GM19099 (cell line): ENCODE data around the gene USP44.

Experiments
- POLR2A ChIP-seq: IDR thresholded peaks from 3 replicates; pipeline ENCODE4 v1.6.1; 2011; ENCODE audit warnings: low read depth; ENCODE audit not compliant: insufficient read length; ENCODE audit errors: extremely low read depth

Gene USP44

DNA sequence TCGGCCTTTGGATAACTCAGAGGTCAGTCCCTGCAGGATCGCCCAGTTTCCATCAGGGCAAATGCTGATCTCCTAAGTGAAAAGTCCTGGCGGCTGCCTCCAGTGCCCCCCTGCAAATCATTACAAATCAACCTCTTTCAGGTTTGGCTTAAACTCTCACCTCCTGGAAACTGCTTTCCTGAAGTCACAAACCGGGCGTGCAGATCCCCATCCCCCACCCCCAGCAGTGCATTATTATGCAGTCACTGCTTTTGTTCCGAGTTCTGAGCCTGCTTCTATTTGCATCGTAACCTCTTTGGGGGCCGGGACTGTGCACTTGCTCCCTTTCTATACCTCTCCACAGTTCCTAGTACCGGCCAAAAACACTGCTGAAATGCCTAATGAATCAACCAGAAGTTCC is at the start of gene USP44:
Gene USP44, minus strand, starts transcription at position 172 of the 400 bp plus-strand sequence. CDS start 17,220 bp downstream, outside the sequence.
- no peak for TF ChIP-seq POLR2A

DNA sequence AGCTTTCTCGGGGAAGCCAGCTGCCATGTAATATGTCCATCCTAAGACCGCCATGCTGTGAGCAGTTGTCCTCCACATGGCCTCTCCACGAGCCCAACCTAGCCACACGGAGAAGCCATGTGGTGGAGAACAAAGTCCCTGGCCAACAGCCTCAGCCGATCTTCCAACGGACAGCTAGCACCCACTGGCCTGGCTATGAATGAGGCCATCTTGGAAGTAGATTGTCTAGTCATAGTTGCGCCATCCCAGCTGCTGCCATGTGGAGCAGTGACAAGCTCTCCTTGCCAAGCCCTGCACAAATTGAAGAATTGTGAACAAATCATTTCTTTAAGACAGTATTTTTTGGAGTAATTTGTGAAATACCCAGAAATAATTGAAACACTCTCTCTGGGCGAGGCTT is 49.3 kb upstream of the USP44 start:
- TF ChIP-seq POLR2A = no peak

DNA sequence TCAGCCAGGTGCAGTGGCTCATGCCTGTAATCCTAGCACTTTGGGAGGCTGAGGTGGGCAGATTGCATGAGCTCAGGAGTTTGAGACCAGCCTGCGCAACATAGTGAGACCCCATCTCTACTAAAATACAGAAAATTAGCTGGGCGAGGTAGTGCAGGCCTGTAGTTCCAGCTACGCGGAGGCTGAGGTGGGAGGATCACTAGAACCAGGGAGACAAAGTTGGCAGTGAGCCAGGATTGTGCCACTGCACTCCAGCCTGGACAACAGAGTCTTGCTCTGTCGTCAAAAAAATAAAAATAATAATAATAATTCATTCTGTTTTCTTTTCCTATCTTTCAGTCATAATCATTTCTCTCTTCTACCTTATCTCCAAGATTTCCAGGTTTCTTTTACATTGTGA is 48.6 kb upstream of the USP44 start:
- no peak for TF ChIP-seq POLR2A

DNA sequence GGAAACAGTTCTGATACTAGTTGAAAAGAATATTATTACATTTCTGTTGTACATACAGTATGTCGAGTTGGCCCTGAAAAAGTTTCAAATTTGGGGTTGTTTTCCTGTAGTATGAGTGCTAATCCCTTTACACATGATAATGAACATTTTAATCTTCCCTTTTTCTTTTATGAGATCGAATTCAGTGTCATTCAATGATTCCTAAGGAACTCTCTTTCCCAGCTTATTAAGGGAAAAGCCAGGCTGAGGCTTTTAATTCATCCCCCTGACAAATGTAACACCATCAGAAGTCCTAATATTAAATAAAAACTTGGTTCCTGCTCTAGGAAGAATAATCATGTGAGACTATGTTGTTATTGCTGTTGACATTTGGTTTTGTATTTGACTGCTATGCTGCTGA is 42.9 kb upstream of the USP44 start:
- TF ChIP-seq POLR2A = no peak

DNA sequence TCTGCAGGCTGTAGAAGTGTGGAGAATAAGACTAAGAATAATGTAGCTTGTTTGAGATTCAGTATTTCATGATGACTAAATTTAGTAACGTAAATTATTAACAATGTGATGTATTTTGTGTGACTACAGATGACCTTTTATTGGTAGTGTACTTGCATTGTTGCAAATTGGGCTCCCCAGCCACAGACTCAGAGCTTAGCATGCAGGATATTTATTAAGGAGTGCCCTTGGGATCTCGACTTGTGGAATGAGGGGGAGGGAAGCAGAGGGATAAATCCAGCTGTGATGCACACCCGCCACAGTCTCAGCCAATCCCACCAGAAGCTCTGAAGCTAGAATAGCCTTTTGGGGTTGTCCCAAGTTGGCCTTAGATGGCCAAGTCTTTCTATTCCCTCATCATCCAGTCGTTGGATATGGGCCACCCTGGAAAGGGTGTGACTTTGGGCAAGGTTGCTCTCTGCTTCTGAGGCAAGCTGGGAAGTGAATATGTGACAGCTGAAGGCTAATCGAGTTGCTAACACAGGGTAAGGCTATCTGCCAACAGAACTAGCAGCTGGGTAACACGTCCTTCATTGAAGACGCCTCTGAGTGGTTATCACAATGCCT is 42.1 kb upstream of the USP44 start:
- no peak for TF ChIP-seq POLR2A

DNA sequence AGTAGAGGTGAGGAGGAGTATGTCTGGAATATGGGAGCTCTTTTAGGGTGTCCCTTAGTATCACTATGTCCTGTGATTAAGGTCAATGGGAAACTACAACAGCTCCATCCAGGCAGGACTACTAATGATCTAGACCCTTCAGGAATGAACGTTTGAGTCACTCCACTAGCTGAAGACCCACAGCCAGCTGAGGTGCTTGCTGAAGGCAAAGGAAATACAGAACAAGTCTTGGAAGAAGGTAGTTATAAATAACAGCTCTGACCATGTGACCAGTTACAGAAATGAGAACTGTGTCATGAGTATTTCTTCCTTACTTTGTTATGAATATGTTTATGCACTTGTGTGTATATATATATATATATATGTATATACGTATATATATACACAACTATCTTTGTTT is 40.5 kb upstream of the USP44 start:
- no peak for TF ChIP-seq POLR2A

DNA sequence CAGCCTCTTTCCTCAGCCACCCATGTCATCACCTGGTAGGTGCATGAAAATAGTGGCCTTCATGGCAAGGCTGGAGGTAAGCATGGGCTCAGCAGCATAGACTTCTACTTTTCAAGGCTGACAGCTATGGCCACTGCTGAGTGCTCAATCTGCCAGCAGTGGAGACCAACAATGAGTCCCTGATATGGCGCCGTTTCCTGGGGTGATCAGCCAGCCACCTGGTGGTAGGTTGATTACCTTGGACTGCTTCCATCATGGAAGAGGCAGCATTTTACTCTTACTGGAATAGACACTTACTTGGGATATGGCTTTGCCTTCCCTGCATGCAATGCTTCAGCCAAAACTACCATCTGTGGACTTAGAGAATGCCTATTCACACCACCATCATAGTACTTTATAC is 39.5 kb upstream of the USP44 start:
- TF ChIP-seq POLR2A = no peak

DNA sequence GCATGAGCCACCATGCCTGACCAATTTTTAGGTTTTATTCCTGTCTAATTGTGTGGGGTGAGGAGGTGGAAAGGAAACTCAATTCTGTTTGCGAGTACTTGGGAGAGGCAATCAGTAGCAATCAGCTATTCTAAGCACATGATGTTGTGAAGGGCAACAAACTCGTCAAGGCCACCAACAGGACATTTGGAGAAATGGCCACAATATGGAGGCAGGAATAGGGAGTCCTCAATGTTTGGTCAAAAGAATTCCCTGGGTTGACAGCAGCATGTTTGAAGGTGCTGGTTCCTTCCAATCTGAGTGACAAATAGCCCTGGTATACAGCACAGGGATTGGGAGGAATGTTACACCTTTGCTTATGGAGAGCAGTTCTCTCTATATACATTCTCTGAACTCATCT is 32.7 kb upstream of the USP44 start:
- no peak for TF ChIP-seq POLR2A

DNA sequence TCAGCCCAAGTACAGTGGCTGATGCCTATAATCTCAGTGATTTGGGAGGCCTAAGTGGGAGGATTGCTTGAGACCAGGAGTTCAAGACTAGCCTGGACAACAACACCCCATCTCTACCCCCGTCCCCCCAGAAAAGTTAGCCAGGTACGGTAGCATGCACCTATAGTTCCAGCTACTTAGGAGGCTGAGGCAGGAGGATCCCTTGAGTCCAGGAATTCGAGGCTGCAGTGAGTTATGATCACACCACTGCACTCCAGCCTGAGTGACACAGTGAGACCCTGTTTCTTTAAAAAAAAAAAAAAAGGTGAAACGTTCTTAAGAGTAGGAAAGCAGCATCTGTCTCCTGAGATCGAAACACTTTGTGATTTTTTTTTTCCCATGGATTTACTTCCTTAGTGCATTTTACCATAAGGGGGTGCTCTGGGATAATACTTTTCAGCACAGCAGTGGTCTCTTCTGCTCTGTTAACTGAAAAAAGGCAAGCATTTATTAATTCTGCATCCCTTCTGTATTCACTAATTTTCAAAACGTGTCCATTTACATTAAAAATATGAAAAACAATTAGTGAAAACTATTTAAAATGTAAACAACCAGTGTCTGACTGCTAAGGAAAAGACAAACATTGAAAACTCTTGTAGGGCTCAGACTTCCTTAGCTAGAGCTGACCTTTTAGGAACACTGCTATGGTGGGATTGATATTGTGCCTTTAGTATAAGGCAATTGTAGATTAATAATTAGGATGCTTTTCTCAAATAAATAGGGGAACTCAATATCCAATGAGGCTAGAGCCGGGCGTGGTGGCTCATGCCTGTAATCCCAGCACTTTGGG is 31.2 kb upstream of the USP44 start:
- TF ChIP-seq POLR2A = no peak

DNA sequence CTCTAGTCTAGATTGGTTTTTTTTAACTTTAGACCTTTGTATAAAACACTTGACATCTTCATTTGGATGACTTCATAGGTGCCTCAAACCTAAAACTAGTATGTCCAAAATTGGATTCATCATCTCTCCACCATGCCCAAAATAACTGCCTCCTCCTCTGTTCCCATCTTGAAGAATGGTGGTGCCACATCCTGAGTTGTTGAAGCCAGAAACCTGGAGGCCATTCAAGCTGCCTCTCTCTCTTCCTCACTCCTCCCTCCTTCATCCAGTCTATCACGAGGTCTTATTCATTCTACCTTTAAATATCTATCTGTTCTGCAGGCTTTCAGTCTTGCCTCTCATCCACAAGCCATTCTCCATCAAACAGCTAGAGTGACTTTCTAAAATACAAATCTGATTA is 26.5 kb upstream of the USP44 start:
- TF ChIP-seq POLR2A = no peak

DNA sequence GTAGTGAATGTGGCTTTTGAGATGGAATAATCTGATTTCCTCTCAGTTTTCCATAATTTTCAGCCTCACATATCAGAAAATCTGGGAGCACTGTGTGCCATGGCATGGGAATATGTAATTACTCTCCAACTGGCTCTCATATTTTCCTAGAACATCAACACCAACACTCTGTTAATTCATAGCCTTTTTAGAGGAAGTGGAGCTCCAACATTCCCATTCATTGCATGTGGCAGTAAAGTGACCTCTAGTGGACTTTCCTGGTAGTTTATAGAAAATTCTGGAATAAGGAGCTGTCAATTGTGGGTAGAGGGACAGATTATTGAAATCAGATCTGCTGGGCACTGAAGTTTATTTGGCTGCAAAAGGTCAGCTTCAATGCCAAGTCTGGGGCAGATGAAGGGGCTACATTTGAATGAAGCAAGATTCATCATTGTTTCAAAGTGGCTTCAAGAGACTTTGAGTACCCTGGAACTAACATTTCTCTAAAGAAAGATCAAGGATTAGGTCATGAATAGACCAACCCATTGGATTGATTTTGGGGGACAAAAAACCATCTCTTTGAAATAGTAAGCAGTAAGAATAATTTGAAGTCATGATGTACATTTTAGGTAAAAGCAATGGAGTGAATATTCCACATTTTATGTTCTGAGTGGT is 23.6 kb upstream of the USP44 start:
- no peak for TF ChIP-seq POLR2A

DNA sequence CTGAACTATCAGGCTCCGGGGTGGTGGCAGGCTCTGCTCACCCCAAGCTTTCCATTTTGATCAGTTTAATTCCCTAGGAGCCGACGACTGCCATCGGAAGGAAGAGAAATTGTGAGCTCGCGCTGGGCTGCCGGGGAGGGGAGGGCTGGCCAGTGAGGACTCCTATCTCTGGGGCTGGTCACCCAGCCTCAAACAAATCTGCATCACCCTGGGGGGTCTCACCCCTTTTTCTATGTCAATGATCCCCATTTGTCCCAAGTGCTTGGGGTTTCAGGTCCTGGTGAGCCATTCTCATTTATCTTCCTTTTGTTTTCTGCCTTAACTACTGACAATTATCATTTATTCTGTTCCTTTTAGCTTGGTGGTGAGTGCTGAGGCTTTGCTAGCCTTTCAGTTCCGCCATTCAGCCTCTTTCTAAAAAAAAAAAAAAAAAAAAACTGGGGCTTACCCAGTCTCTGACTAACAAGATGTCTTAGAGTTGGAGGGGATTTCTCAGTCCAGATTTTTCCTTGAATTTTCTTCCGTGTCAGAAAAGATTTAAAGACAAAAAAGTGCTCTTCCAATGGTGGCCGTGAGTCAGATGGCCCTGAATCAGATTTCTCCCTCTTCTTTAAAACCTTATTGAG is 22.8 kb upstream of the USP44 start:
- no peak for TF ChIP-seq POLR2A

DNA sequence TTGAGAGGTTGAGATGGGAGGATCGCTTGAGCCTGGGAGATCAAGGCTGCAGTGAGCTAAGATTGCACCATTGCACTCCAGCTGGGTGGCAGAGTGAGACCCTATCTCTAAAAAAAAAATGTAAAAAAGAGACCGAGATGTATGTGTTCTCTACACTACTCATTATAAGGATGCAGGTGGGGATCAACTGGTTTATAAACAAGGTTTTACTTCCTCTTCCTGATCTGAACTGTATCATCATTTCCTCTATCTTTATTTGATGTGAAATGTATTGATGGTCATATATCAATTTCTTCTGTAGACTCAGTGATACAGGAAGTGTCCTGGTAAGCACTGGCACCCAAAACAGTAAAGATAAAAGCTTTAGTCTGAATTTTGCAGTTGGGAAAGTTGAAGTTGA is 20.1 kb upstream of the USP44 start:
- TF ChIP-seq POLR2A = no peak

DNA sequence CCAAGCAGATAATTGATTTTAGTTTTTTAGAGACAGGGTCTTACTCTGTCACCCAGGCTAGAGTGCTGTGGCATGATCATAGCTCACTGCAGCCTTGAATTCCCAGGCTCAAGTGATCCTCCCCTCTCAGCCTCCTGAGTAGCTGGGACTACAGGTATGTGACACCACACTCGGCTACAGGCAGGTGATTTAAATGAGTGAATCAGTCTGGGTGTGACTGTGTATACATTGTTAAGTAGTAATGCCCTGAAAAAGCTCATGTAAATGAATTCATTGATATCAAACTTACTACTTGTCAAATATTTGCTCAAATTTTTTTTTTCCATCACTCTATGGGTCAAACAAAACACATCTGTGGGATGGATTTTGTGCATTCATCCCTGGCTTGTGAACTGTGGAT is 6.3 kb upstream of the USP44 start:
- no peak for TF ChIP-seq POLR2A

DNA sequence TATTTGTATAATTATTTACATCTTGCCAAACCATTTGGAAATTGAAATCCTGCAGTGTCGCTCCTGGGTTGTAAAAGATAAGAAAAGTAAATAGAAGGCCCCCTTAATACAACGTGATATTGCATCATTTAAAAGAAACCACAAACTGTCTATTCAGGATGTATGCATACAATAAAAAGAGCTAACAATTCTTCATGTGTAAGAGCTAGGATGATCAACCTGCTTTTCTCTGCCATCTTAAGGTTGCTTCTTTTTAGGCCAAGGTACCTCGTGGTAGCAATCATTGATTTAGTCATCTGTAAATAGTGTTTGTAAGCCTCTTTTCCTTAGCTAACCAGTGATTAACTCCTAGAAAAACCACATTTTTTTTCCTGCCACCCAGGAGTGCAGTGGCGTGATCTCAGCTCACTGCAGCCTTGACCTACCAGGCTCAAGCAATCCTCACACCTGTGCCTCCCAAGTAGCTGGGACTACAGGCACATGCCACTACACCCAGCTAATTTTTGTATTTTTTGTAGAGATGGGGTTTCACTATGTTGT is 3.3 kb upstream of the USP44 start:
- TF ChIP-seq POLR2A = no peak

DNA sequence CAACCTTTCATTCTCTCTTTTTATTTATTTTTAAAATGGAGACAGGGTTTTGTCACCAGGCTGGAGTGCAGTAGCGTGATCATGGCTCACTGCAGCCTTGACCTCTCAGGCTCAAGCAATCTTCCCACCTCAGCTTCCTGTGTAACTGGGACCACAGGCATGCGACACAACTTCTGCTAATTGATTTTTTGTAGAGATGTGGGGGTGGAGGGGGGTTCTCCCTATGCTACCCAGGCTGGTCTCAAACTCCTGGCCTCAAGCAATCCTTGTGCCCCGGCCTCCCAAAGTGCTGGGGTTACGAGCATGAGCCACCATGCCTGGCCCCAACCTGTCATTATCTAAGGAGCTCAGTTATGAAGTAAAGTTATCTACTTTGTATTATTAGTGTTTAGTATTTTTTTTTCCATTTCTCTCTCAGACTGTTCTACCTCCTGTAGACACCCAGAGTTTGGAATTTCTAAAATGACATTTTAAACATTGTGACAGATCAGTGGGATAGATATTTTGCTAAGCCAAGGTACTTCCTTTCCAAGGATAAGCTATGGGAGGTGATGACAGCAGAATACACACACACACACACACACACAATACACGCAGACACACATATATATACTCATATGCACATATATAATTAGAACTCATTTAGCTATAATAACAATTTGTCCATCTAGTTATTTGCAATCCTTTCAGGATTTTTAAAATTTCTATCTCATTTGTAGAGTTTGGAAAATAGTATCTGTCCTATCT is 2.1 kb upstream of the USP44 start:
- no peak for TF ChIP-seq POLR2A
